BLaER1 treated with 17β-estradiol and CSF1 and Interleukin-3, amounts not matched to agents 10 nM and 100 nM (cell line): ENCODE results near the gene CYP4F12.
"Not testable (repeated sequence)": the region's sequence is repeated elsewhere in the genome, so short reads cannot be mapped to it uniquely, and the experiment has no call there.

Experiments used
- H3K27ac ChIP-seq, 11 experiments: shearing (Covaris generic); formaldehyde crosslinking; 2 replicates each; pipeline ENCODE4 v1.8.1; 2022
- H3K27me3 ChIP-seq, 11 experiments: shearing (Covaris generic); formaldehyde crosslinking; 2 replicates each; pipeline ENCODE4 v1.8.1; 2022
- H3K36me3 ChIP-seq, 11 experiments: shearing (Covaris generic); formaldehyde crosslinking; 2 replicates each; pipeline ENCODE4 v1.8.1; 2022
- H3K4me1 ChIP-seq, 10 experiments: shearing (Covaris generic); formaldehyde crosslinking; 2 replicates each; pipeline ENCODE4 v1.8.1; 2022
- H3K4me2 ChIP-seq, 11 experiments: shearing (Covaris generic); formaldehyde crosslinking; 2 replicates each; pipeline ENCODE4 v1.8.1; 2022
- H3K4me3 ChIP-seq, 10 experiments: shearing (Covaris generic); formaldehyde crosslinking; 2 replicates each; pipeline ENCODE4 v1.8.1; 2022
- H3K9ac ChIP-seq, 11 experiments: shearing (Covaris generic); formaldehyde crosslinking; 2 replicates each; pipeline ENCODE4 v1.8.1; 2022
- H3K9me3 ChIP-seq, 11 experiments: shearing (Covaris generic); formaldehyde crosslinking; replicated peaks in 1 of 11; 2 replicates each; pipeline ENCODE4 v1.8.1; 2022
- H4K20me1 ChIP-seq, 11 experiments: shearing (Covaris generic); formaldehyde crosslinking; 2 replicates each; pipeline ENCODE4 v1.8.1; 2022
- Cebpa-rat ChIP-seq, 11 experiments: shearing (Covaris generic); IDR thresholded peaks; 2 replicates each; pipeline ENCODE4 v1.8.1; 2022

The CYP4F12 gene

GRCh38 chr19:15669440-15669839, 3.4 kb upstream of the CYP4F12 start:
- no peak for TF ChIP-seq Cebpa-rat (IDR thresholded peaks at IDR 0.05)
- Histone ChIP-seq H3K27me3 (no peaks in the 10 kb centered on the region), H3K4me1 (peaks cover 0 to 27% (median 0%) of the 10 kb centered on the region in 10 experiments; a peak in 7 of 20 replicates), H3K27ac (no peak overlapping the region), H3K4me3 (no peak overlapping the region), H3K9ac (no peak overlapping the region), H4K20me1 (no peaks in the 10 kb centered on the region), H3K4me2 (peak overlapping the region in 2 of 11 experiments; percentile 21 to 41; a peak in 3 of 22 replicates), H3K9me3 (no peaks in the 10 kb centered on the region), H3K36me3 (no peaks in the 10 kb centered on the region)

- Histone ChIP-seq H3K4me3 (no peak overlapping the region), H3K4me1 (peaks cover 0 to 27% (median 0%) of the 10 kb centered on the region in 10 experiments; a peak in 7 of 20 replicates), H4K20me1 (no peaks in the 10 kb centered on the region), H3K36me3 (no peaks in the 10 kb centered on the region), H3K4me2 (peak overlapping the region in 2 of 11 experiments; percentile 21 to 41; a peak in 3 of 22 replicates), H3K9ac (no peak overlapping the region), H3K27ac (no peak overlapping the region), H3K9me3 (no peaks in the 10 kb centered on the region), H3K27me3 (no peaks in the 10 kb centered on the region)
- TF ChIP-seq Cebpa-rat (IDR thresholded peaks at IDR 0.05), result no peak
These were observed 3.0 kb upstream of the CYP4F12 start for GRCh38 chr19:15669891-15670290.

GRCh38 chr19:15671237-15671821, 1.6 kb upstream of the CYP4F12 start:
- Histone ChIP-seq H4K20me1 (no peaks in the 10 kb centered on the region), H3K4me3 (no peak overlapping the region), H3K9ac (no peak overlapping the region), H3K9me3 (no peaks in the 10 kb centered on the region), H3K4me1 (peaks cover 0 to 24% (median 0%) of the 10 kb centered on the region in 10 experiments; a peak in 7 of 20 replicates), H3K36me3 (no peaks in the 10 kb centered on the region), H3K4me2 (no peak overlapping the region), H3K27me3 (no peaks in the 10 kb centered on the region), H3K27ac (no peak overlapping the region)
- no peak for TF ChIP-seq Cebpa-rat (IDR thresholded peaks at IDR 0.05)

GRCh38 chr19:15671891-15672579, 852 bp upstream of the CYP4F12 start:
- Histone ChIP-seq H3K4me3 (no peak overlapping the region), H3K27ac (no peak overlapping the region), H3K9me3 (no peaks in the 10 kb centered on the region), H4K20me1 (no peaks in the 10 kb centered on the region), H3K9ac (no peak overlapping the region), H3K36me3 (no peaks in the 10 kb centered on the region), H3K4me1 (peaks cover 0 to 17% (median 0%) of the 10 kb centered on the region in 10 experiments; a peak in 7 of 20 replicates), H3K27me3 (no peaks in the 10 kb centered on the region), H3K4me2 (no peak overlapping the region)
- no peak for TF ChIP-seq Cebpa-rat (IDR thresholded peaks at IDR 0.05)

- Histone ChIP-seq H3K27ac (no peak overlapping the region), H3K9ac (no peak overlapping the region), H3K4me1 (peaks cover 0 to 15% (median 0%) of the 10 kb centered on the region in 10 experiments; a peak in 4 of 20 replicates), H3K9me3 (no peaks in the 10 kb centered on the region), H3K4me3 (no peak overlapping the region), H3K27me3 (no peaks in the 10 kb centered on the region), H3K4me2 (no peak overlapping the region), H4K20me1 (no peaks in the 10 kb centered on the region), H3K36me3 (no peaks in the 10 kb centered on the region)
- no peak for TF ChIP-seq Cebpa-rat (IDR thresholded peaks at IDR 0.05)
These were observed 328 bp downstream of the CYP4F12 start for GRCh38 chr19:15673176-15673654.

GRCh38 chr19:15675560-15675959, 2.7 kb downstream of the CYP4F12 start:
- H3K4me1 ChIP-seq, result no peaks in the 10 kb centered on the region
- H3K4me2 ChIP-seq, result no peak overlapping the region
- H3K27me3 ChIP-seq, result no peaks in the 10 kb centered on the region
- H3K4me3 ChIP-seq, result no peak overlapping the region
- TF ChIP-seq Cebpa-rat (IDR thresholded peaks at IDR 0.05), result no peak
- H3K27ac ChIP-seq, result no peak overlapping the region
- H3K36me3 ChIP-seq, result no peaks in the 10 kb centered on the region
- no peaks in the 10 kb centered on the region for H4K20me1 ChIP-seq
- no peak overlapping the region for H3K9ac ChIP-seq
- no peaks in the 10 kb centered on the region for H3K9me3 ChIP-seq

- Histone ChIP-seq H3K4me3 (no peak overlapping the region), H3K36me3 (no peaks in the 10 kb centered on the region), H3K9ac (no peak overlapping the region), H3K4me2 (no peak overlapping the region), H3K27me3 (no peaks in the 10 kb centered on the region), H3K27ac (no peak overlapping the region), H3K9me3 (no peaks in the 10 kb centered on the region), H3K4me1 (no peaks in the 10 kb centered on the region), H4K20me1 (no peaks in the 10 kb centered on the region; a peak in 2 of 22 replicates)
- TF ChIP-seq Cebpa-rat (IDR thresholded peaks at IDR 0.05), result no peak
These were observed 6.2 kb downstream of the CYP4F12 start for GRCh38 chr19:15679089-15679488.

- H4K20me1 ChIP-seq, H3K4me3 ChIP-seq, H3K36me3 ChIP-seq, H3K9ac ChIP-seq, H3K9me3 ChIP-seq, H3K27me3 ChIP-seq, H3K4me2 ChIP-seq, H3K27ac ChIP-seq, H3K4me1 ChIP-seq: not testable (repeated sequence)
These were observed 7.0 kb downstream of the CYP4F12 start for GRCh38 chr19:15679865-15680264.

- Histone ChIP-seq H3K4me3 (no peak overlapping the region), H4K20me1 (no peaks in the 10 kb centered on the region; a peak in 2 of 22 replicates), H3K27ac (no peak overlapping the region), H3K9ac (no peak overlapping the region), H3K36me3 (no peaks in the 10 kb centered on the region), H3K9me3 (no peaks in the 10 kb centered on the region), H3K27me3 (no peaks in the 10 kb centered on the region), H3K4me2 (no peak overlapping the region), H3K4me1 (no peaks in the 10 kb centered on the region)
- peak in 1 of 11 experiments; percentile 23; a peak in 1 of 22 replicates for TF ChIP-seq Cebpa-rat (IDR thresholded peaks at IDR 0.05)
These were observed 7.8 kb downstream of the CYP4F12 start for GRCh38 chr19:15680478-15681322.
